ENCODE measurements around the gene TYRP1. TPM values are rescaled to one million over a fixed set of nuclear protein-coding genes. Genes with fewer than 3 reads are reported as not detected.

TYRP1 gene, protein sequence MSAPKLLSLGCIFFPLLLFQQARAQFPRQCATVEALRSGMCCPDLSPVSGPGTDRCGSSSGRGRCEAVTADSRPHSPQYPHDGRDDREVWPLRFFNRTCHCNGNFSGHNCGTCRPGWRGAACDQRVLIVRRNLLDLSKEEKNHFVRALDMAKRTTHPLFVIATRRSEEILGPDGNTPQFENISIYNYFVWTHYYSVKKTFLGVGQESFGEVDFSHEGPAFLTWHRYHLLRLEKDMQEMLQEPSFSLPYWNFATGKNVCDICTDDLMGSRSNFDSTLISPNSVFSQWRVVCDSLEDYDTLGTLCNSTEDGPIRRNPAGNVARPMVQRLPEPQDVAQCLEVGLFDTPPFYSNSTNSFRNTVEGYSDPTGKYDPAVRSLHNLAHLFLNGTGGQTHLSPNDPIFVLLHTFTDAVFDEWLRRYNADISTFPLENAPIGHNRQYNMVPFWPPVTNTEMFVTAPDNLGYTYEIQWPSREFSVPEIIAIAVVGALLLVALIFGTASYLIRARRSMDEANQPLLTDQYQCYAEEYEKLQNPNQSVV
- 0.33 and 0.79 TPM in 2 replicates for total RNA-seq

DNA sequence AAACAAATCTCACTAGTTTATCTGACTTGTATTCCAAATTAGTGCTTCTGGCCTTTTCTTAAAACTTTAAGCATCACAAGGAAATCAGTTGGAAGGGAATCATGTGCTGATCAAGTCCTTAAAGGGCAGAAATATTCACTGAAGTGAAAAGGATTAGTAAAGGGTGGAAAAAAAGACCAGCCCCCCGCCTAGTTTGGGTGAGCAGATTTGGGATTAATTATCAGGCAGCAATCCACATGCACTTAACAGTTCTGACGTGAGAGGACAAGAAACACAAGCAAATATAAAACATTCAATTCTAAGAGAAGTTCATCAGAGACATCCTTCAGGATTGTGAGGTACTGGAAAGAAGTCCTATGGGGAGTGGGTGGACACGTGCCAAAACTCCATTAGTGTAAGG lies at the start of gene TYRP1:
Gene TYRP1, plus strand, starts transcription at position 245 of the 400 bp plus-strand sequence. CDS start 612 bp downstream, outside the sequence.

Other genes starting within 250 kb of the TYRP1 start
- 1.2 and 5.9 TPM in 2 replicates for gene LURAP1L, start 81.6 kb downstream of the TYRP1 start, total RNA-seq

Data from placental epithelial cell (primary cell).